GM12878 (cell line): Measurements from ENCODE around the gene ZNF260. TPM values are rescaled to one million over a fixed set of nuclear protein-coding genes. Genes with fewer than 3 reads are reported as not detected.

Experiments
- BCL3 ChIP-seq: IDR thresholded peaks from 2 replicates; pipeline ENCODE4 v1.6.1; 2011; ENCODE audit warnings: borderline replicate concordance, low read depth, mild to moderate bottlenecking, moderate library complexity, low read length; ENCODE audit not compliant: insufficient read depth, poor library complexity, severe bottlenecking
- CHD2 ChIP-seq: IDR thresholded peaks from 2 replicates; pipeline ENCODE4 v1.6.1; 2011; ENCODE audit warnings: low read depth, low read length, improper control_type of control experiment, borderline replicate concordance
- GABPA ChIP-seq: IDR thresholded peaks from 2 replicates; pipeline ENCODE4 v1.6.1; 2014; ENCODE audit warnings: antibody characterized with exemption, low read depth, mild to moderate bottlenecking, inconsistent platforms
- HCFC1 ChIP-seq: fragments of 150-350 bp; IDR thresholded peaks from 2 replicates; pipeline ENCODE4 v1.6.1; 2014; ENCODE audit warnings: low read length
- HDAC6 ChIP-seq: fragments of 200-600 bp; sonication (generic); IDR thresholded peaks from one replicate; pipeline ENCODE4 v1.8.0; 2017; ENCODE audit warnings: antibody characterized with exemption; ENCODE audit not compliant: unreplicated experiment
- HDGF ChIP-seq: fragments of 450-650 bp; IDR thresholded peaks from 2 replicates; pipeline ENCODE4 v1.6.1; 2016; ENCODE audit warnings: antibody characterized with exemption
- HSF1 ChIP-seq: fragments of 150-350 bp; IDR thresholded peaks from 2 replicates; pipeline ENCODE4 v1.6.1; 2014; ENCODE audit warnings: mild to moderate bottlenecking, low read depth, low read length
- IKZF1 ChIP-seq: fragments of 450-650 bp; conservative IDR thresholded peaks from 2 replicates; pipeline ENCODE4 v1.6.1; 2017; ENCODE audit warnings: antibody characterized with exemption, mild to moderate bottlenecking
- IKZF2 ChIP-seq, 2 experiments: fragments of 450-650 bp; IDR thresholded peaks; 2 replicates each; pipeline ENCODE4 v1.6.1; 2017; ENCODE audit warnings: mild to moderate bottlenecking in 2 of 2, moderate library complexity in 2 of 2
- KDM1A ChIP-seq: fragments of 200-600 bp; sonication (generic); IDR thresholded peaks from 2 replicates; pipeline ENCODE4 v1.6.1; 2016; ENCODE audit warnings: borderline replicate concordance
- MLLT1 ChIP-seq: fragments of 450-650 bp; IDR thresholded peaks from 2 replicates; pipeline ENCODE4 v1.6.1; 2016; ENCODE audit warnings: mild to moderate bottlenecking
- MTA2 ChIP-seq: fragments of 450-650 bp; IDR thresholded peaks from 2 replicates; pipeline ENCODE4 v1.6.1; 2016; ENCODE audit warnings: low read depth, mild to moderate bottlenecking, moderate library complexity
- MTA3 ChIP-seq: IDR thresholded peaks from 2 replicates; pipeline ENCODE4 v1.6.1; 2012; ENCODE audit warnings: low read length, inconsistent platforms, borderline replicate concordance
- POLR2AphosphoS2 ChIP-seq: IDR thresholded peaks from 2 replicates; pipeline ENCODE4 v1.6.1; 2011; ENCODE audit warnings: low read depth, mild to moderate bottlenecking, low read length, improper control_type of control experiment, moderate library complexity
- REST ChIP-seq: IDR thresholded peaks from 2 replicates; pipeline ENCODE4 v1.6.1; 2012; ENCODE audit warnings: mild to moderate bottlenecking, low read depth, low read length
- SMAD1 ChIP-seq: fragments of 450-650 bp; IDR thresholded peaks from 2 replicates; pipeline ENCODE4 v1.6.1; 2018; ENCODE audit warnings: mild to moderate bottlenecking, low read depth; ENCODE audit not compliant: partially characterized antibody
- SMARCA5 ChIP-seq: fragments of 450-650 bp; IDR thresholded peaks from 2 replicates; pipeline ENCODE4 v1.6.1; 2017; ENCODE audit warnings: mild to moderate bottlenecking
- SREBF2 ChIP-seq: IDR thresholded peaks from 2 replicates; pipeline ENCODE4 v1.6.1; 2012; ENCODE audit warnings: mild to moderate bottlenecking, low read length
- STAT3 ChIP-seq: IDR thresholded peaks from 2 replicates; pipeline ENCODE4 v1.6.1; 2011; ENCODE audit warnings: low read depth, low read length, improper control_type of control experiment
- SUZ12 ChIP-seq: fragments of 200-600 bp; sonication (generic); IDR thresholded peaks from one replicate; pipeline ENCODE4 v1.6.1; 2018; ENCODE audit warnings: antibody characterized with exemption, mild to moderate bottlenecking; ENCODE audit not compliant: unreplicated experiment
- ZNF207 ChIP-seq: fragments of 450-650 bp; IDR thresholded peaks from 2 replicates; pipeline ENCODE4 v1.6.1; 2014; ENCODE audit warnings: antibody characterized with exemption, mild to moderate bottlenecking, borderline replicate concordance
- ZNF384 ChIP-seq: IDR thresholded peaks from 2 replicates; pipeline ENCODE4 v1.6.1; 2012; ENCODE audit warnings: low read depth, mild to moderate bottlenecking, low read length, improper control_type of control experiment, borderline replicate concordance
- polyA plus RNA-seq, 11 experiments: library from polyadenylated mRNA; depleted of rRNA in 4 of 11; unstranded in 6 of 11; stranded (reverse) in 5 of 11; fragments of >200 nt; fragmentation: Nextera tagmentation in 4 of 11; fragmentation: Illumina TruSeq in 1 of 11; extraction: Ambion mirVana in 4 of 11; extraction: Trizol in 1 of 11; gene quantifications; 1 replicate in 1 of 11; 2 replicates in 10 of 11; pipeline versions ENCODE4 v1.2.1 to v1.2.3, GENCODE V29; 2011 to 2016; ENCODE audit warnings: inconsistent platforms in 2 of 11, missing spikeins in 2 of 11, low read depth in 1 of 11
- total RNA-seq, 4 experiments: library from RNA; depleted of rRNA in 3 of 4; stranded (reverse); fragments of >200 nt in 3 of 4; fragmentation: Illumina TruSeq in 1 of 4; extraction: Trizol in 1 of 4; gene quantifications; 2 replicates each; pipeline versions ENCODE4 v1.2.1 to v1.2.3, GENCODE V29; 2013 to 2021

The ZNF260 gene
- total and polyA plus RNA-seq, 10 of the 15 experiments (the other 5 are each of a cell fraction or from before 2014, with no cell fraction given), result 1.9 to 9.7 (median 7.1) TPM

- TF ChIP-seq HDGF (peak; percentile 92), IKZF1 (peak; percentile 92), MTA2 (no peak), REST (no peak; the same call in 1 of the 2 replicates), CHD2 (peak; percentile 98), MTA3 (no peak), BCL3 (no peak), ZNF207 (no peak; the same call in 1 of the 2 replicates), STAT3 (no peak), SMARCA5 (no peak), HCFC1 (peak; percentile 78), HSF1 (no peak), SUZ12 (no peak), SREBF2 (no peak), KDM1A (no peak), ZNF384 (no peak), POLR2AphosphoS2 (no peak; the same call in 1 of the 2 replicates), IKZF2 (IDR thresholded peaks at IDR 0.05) (no peak; a peak in 1 of 4 replicates), GABPA (0 out of 2 replicates have a peak, but pooled peaks have one; percentile 10), HDAC6 (no peak), SMAD1 (no peak), MLLT1 (peak; percentile 64)
These were observed 38.8 kb downstream of the ZNF260 start, which contains the start of gene ZNF566 (continued) for GRCh38 chr19:36489118-36489919.
